Stimulated activated effector memory CD8-positive, alpha-beta T cell treated with anti-CD3 and anti-CD28 coated beads, Interleukin-12 subunit alpha, Interleukin-12 subunit beta, amount 100 ng/mL, for 72 hours (primary cell): ENCODE measurements around the gene WDR13.
"Not testable (repeated sequence)": the region's sequence is repeated elsewhere in the genome, so short reads cannot be mapped to it uniquely, and the experiment has no call there.

Experiments
- ATAC-seq: fragments of 150-1000 bp; cut with Tn5 transposase; 2 replicates; pipeline ENCODE4 v1.10.0; 2021
- DNase-seq, 2 donors: peaks; one replicate each; pipeline ENCODE4 v3.0.0; 2021 to 2022; ENCODE audit warnings: low spot score in 2 of 2
- H3K27ac Mint-ChIP-seq: one replicate; pipeline ENCODE4 v1.8.0; 2022; ENCODE audit warnings: mild to moderate bottlenecking, mixed read lengths
- H3K36me3 Mint-ChIP-seq: one replicate; pipeline ENCODE4 v1.8.0; 2022; ENCODE audit warnings: mild to moderate bottlenecking, mixed read lengths
- H3K4me1 Mint-ChIP-seq: one replicate; pipeline ENCODE4 v1.8.0; 2022; ENCODE audit warnings: mixed read lengths
- H3K4me3 Mint-ChIP-seq: one replicate; pipeline ENCODE4 v1.8.0; 2022; ENCODE audit warnings: mild to moderate bottlenecking, mixed read lengths
- H3K9me3 Mint-ChIP-seq: one replicate; pipeline ENCODE4 v1.8.0; 2022; ENCODE audit warnings: mixed read lengths

Gene WDR13

GRCh38 chrX:48616576-48616975, 19.3 kb downstream of the WDR13 start:
- Mint-ChIP-seq H3K36me3 (no peaks in the 10 kb centered on the region), H3K27ac (no peak overlapping the region), H3K9me3 (no peaks in the 10 kb centered on the region), H3K4me3 (no peak overlapping the region), H3K4me1 (no peaks in the 10 kb centered on the region)
- ATAC-seq (no peak), DNase-seq (no peak)

DNA sequence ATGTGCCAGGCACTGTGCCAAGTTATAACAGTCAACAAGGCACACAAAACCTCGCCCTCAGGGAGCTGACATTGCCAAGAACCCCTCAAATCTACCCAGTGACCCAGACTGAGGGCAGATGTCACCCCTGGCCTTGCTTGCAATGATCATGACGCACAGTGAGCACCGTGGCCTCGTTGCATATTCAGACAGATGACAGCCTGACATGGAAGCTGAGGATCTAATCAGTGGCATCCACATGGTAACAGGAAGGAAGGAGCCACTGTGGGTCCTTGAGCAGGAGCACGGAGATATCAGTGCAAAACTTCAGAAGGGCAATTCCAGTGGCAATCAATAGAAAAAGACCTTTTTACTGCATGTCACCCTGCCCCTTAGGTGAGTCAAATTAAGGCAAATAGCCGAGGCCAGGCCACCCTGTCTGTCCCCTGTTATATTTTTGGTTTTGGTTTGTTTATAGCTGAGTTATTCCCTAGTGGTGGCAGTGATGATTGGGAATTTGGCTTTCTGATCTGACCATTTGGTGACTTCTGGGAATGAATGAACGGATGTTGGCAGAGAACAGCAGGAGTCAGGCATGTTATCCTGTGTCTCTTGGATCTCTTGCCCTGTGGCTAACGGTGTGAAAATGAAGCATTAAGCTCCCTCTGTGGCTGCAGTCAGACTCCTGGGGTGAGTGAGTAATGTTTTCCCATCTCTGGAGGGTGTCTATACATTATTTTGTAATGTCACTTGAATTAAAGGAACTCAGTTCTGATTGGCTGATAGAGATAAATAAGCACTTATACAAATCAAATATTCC, 20.4 kb downstream of the WDR13 start:
- H3K9me3 Mint-ChIP-seq, result no peaks in the 10 kb centered on the region
- no peaks in the 10 kb centered on the region for H3K4me1 Mint-ChIP-seq
- H3K4me3 Mint-ChIP-seq, result no peak overlapping the region
- ATAC-seq, result no peak
- H3K36me3 Mint-ChIP-seq, result no peaks in the 10 kb centered on the region
- H3K27ac Mint-ChIP-seq, result no peak overlapping the region
- DNase-seq, result no peak

GRCh38 chrX:48626401-48627298, 29.4 kb downstream of the WDR13 start:
- ATAC-seq, result no peak
- Mint-ChIP-seq H3K27ac (no peak overlapping the region), H3K4me1 (no peaks in the 10 kb centered on the region), H3K9me3 (no peaks in the 10 kb centered on the region), H3K36me3 (no peaks in the 10 kb centered on the region), H3K4me3 (no peak overlapping the region)
- no peak for DNase-seq

DNA sequence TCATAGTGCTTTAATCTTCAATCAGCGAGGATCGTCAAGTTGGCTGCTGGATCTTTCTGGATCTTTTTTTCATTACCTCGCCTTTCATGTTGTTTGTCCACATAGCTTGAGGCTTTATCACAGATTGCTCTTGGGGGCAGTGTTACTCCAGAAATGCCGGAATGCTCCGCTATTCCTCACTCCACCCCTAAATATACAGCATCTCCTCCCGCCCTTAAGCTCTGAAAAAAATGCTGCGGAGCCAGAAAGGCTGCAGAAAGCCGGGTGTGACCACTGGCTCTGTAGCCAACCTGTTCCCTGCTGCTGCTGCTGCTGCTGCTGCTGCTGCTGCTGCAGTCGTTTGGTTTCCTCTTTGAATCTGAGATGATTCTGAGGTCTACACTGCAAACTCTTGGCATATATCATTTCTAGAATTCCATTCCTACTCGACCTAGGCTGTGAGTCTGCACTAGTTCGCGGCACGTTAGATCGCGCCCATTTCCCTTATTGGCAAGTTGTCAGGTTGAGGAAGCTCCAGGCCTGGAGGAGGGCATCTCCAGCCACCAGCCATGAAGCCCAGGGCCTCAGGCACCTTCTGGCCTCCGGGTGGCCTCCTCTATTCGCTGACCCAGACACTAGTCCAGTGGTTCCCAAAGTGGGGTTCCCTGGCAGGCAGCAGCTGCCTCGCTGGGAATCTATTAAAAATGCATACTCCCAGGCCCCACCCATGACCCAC, 34.2 kb downstream of the WDR13 start:
- peak; percentile 92 for ATAC-seq
- DNase-seq, result peak; percentile 22 to 65
- Mint-ChIP-seq H3K4me1 (no peaks in the 10 kb centered on the region), H3K27ac (no peak overlapping the region), H3K36me3 (no peaks in the 10 kb centered on the region), H3K9me3 (no peaks in the 10 kb centered on the region), H3K4me3 (peak overlapping the region; percentile 20)

- no peaks in the 10 kb centered on the region for H3K36me3 Mint-ChIP-seq
- peak overlapping the region; percentile 20 for H3K4me3 Mint-ChIP-seq
- DNase-seq (no peak), ATAC-seq (no peak)
- no peaks in the 10 kb centered on the region for H3K4me1 Mint-ChIP-seq
- no peaks in the 10 kb centered on the region for H3K9me3 Mint-ChIP-seq
- H3K27ac Mint-ChIP-seq, result no peak overlapping the region
Measured at GRCh38 chrX:48632207-48632606, 34.9 kb downstream of the WDR13 start.

- Mint-ChIP-seq H3K27ac (no peak overlapping the region), H3K36me3 (no peaks in the 10 kb centered on the region), H3K4me3 (no peak overlapping the region), H3K4me1 (no peaks in the 10 kb centered on the region), H3K9me3 (no peaks in the 10 kb centered on the region)
- no peak for DNase-seq
- ATAC-seq, result no peak
Measured at GRCh38 chrX:48636301-48636700, 39.0 kb downstream of the WDR13 start.

DNA sequence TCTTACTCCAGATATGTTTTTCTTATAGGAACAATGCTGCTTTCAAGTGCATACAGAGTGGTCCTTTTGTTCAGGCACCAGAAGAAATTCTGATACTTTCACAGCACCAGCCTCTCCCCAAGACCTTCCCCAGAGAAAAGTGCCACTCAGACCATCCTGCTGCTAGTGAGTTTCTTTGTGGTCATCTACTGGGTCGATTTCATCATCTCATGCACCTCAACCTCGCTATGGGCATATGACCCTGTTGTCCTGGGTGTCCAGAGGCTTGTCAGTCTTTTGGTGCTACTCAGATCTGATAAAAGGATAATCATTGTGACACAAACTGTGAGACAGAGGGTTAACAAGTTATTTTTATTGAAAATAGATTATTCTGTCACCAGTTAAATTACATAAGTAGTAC, 39.5 kb downstream of the WDR13 start:
- H3K4me1 Mint-ChIP-seq, result no peaks in the 10 kb centered on the region
- no peaks in the 10 kb centered on the region for H3K36me3 Mint-ChIP-seq
- no peak overlapping the region for H3K27ac Mint-ChIP-seq
- no peak for DNase-seq
- H3K9me3 Mint-ChIP-seq, result no peaks in the 10 kb centered on the region
- ATAC-seq, result no peak
- H3K4me3 Mint-ChIP-seq, result no peak overlapping the region

GRCh38 chrX:48645669-48646068, 48.4 kb downstream of the WDR13 start:
- H3K9me3 Mint-ChIP-seq, result no peaks in the 10 kb centered on the region
- no peaks in the 10 kb centered on the region for H3K4me1 Mint-ChIP-seq
- no peak overlapping the region for H3K27ac Mint-ChIP-seq
- no peak overlapping the region for H3K4me3 Mint-ChIP-seq
- no peak for DNase-seq
- ATAC-seq, result no peak
- no peaks in the 10 kb centered on the region for H3K36me3 Mint-ChIP-seq

DNA sequence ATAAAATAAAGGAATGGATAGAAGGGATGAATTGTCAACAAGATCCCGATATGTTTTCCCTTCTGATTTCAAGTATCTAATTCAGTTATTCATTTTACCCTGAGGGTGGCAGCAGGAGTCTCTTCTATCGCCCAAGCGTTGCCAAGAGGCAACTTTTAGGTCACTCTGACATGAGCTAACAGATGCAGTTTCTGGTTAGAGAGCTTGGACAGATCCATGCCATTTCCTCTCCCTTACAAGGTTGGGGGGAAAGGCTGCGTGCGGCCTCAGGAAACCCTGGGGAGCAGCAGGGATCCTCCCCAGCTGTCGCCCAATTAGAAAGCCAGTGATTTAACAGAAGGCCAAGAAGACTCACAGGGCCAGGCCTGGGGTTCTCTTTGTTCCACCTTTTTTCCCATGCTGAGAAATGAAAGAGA, 51.1 kb downstream of the WDR13 start:
- Mint-ChIP-seq H3K4me1 (no peaks in the 10 kb centered on the region), H3K4me3 (no peak overlapping the region), H3K27ac (no peak overlapping the region), H3K9me3 (no peaks in the 10 kb centered on the region), H3K36me3 (no peaks in the 10 kb centered on the region)
- peak; percentile 65 for ATAC-seq
- DNase-seq, result peak in 1 of 2 donors; percentile 46

DNA sequence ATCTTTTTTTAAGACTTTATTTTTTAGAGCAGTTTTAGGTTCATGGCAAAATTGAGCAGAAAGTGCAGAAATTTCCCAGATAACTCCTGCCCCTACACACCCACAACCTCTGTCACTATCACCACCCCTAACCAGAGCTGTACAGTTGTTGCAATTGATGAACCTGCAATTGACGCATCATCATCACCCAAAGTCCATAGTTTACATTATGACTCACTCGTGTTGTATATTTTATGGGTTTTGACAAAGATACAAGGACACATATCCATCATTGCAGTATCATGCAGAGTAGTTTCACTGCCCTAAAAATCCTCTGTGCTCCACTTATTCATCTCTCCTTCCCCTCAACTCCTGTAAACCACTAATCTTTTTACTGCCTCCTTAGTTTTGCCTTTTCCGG, 51.8 kb downstream of the WDR13 start:
- DNase-seq, result no peak
- no peaks in the 10 kb centered on the region for H3K9me3 Mint-ChIP-seq
- H3K27ac Mint-ChIP-seq, result no peak overlapping the region
- ATAC-seq, result no peak
- H3K4me3 Mint-ChIP-seq, result no peak overlapping the region
- no peaks in the 10 kb centered on the region for H3K4me1 Mint-ChIP-seq
- H3K36me3 Mint-ChIP-seq, result no peaks in the 10 kb centered on the region

DNA sequence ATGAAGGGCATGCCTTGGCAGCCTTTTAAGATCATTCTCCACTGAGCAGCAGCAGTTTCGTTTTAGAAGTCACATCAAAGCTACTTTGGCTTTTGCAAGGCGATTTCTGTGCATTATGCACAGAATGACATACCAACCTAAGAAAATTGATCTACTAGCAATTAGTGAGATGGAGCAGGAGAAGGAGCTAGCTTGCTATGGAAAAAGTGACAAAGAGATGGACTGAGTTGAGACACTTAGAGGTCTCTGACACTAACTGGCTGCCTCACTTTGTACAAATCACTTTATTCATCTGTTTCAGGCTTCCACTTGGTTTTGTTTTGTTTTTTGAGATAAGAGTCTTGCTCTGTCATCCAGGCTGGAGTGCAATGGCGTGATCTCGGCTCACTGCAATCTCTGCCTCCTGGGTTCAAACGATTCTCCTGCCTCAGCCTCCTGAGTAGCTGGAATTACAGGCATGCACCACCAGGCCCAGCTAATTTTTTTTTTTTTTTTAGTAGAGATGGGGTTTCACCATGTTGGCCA, 54.8 kb downstream of the WDR13 start:
- not testable (repeated sequence) for H3K4me3 Mint-ChIP-seq, ATAC-seq, H3K4me1 Mint-ChIP-seq, DNase-seq, H3K27ac Mint-ChIP-seq, H3K9me3 Mint-ChIP-seq, H3K36me3 Mint-ChIP-seq

DNA sequence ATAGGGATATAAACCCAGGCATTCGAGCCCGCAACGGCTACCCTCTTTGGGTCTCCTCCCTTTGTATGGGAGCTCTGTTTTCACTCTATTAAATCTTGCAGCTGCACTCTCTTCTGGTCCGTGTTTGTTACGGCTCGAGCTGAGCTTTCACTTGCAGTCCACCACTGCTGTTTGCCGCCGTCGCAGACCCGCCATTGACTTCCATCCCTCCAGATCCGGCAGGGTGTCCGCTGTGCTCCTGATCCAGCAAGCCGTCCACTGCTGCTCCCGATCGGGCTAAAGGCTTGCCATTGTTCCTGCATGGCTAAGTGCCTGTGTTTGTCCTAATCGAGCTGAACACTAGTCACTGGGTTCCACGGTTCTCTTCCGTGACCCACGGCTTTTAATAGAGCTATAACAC, 57.5 kb downstream of the WDR13 start:
- ATAC-seq, H3K4me1 Mint-ChIP-seq, H3K4me3 Mint-ChIP-seq, H3K27ac Mint-ChIP-seq, DNase-seq, H3K36me3 Mint-ChIP-seq, H3K9me3 Mint-ChIP-seq: not testable (repeated sequence)
